Left kidney (tissue), 8 donors: ENCODE data around the gene OR4N5. TPM values are rescaled to one million over a fixed set of nuclear protein-coding genes. Genes with fewer than 3 reads are reported as not detected.
"Not testable (repeated sequence)": the region's sequence is repeated elsewhere in the genome, so short reads cannot be mapped to it uniquely, and the experiment has no call there.

Experiments
- DNase-seq: peaks from one replicate; pipeline ENCODE4 v3.0.0-alpha.2; 2013
- long read RNA-seq, 8 donors: transcript quantifications; one replicate each; lab custom pipeline, GENCODE V29; 2026
- polyA plus RNA-seq: library from polyadenylated mRNA; unstranded; fragments of 120-200 nt; gene quantifications from one replicate; pipeline ENCODE4 v1.2.1, GENCODE V29; 2013; ENCODE audit not compliant: insufficient read length

Gene OR4N5
- not detected for polyA plus RNA-seq
- long read RNA-seq, donor 1 = 0 reads
- long read RNA-seq, donor 2 = 0 reads
- long read RNA-seq, donor 3 = 0 reads
- long read RNA-seq, donor 4 = 0 reads
- long read RNA-seq, donor 5 = 0 reads
- long read RNA-seq, donor 6 = 0 reads
- long read RNA-seq, donor 7 = 0 reads
- long read RNA-seq, donor 8 = 0 reads

- no peak for DNase-seq
These were observed at the start of gene OR4N5 for GRCh38 chr14:20138520-20138919. Gene OR4N5 (plus strand): TSS chr14:20138820. CDS start chr14:20143736, 4,916 bp downstream.

GRCh38 chr14:20092050-20092449, 46.6 kb upstream of the OR4N5 start:
- no peak for DNase-seq

GRCh38 chr14:20093442-20093841, 45.2 kb upstream of the OR4N5 start:
- DNase-seq = no peak

GRCh38 chr14:20098926-20099770, 39.5 kb upstream of the OR4N5 start:
- DNase-seq = not testable (repeated sequence)

GRCh38 chr14:20110438-20110837, 28.2 kb upstream of the OR4N5 start, which contains the start of gene OR4K17:
Gene OR4K17 (plus strand): TSS chr14:20110739. CDS start chr14:20117500, 6,761 bp downstream.
- no peak for DNase-seq

- no peak for DNase-seq
These were observed 26.3 kb upstream of the OR4N5 start for GRCh38 chr14:20112321-20112720.

GRCh38 chr14:20116748-20117147, 21.9 kb upstream of the OR4N5 start:
- no peak for DNase-seq

- DNase-seq = no peak
These were observed 19.8 kb upstream of the OR4N5 start for GRCh38 chr14:20118795-20119194.

- DNase-seq = no peak
These were observed 5.3 kb downstream of the OR4N5 start for GRCh38 chr14:20143911-20144310.

- no peak for DNase-seq
These were observed 6.2 kb downstream of the OR4N5 start for GRCh38 chr14:20144820-20145219.

- no peak for DNase-seq
These were observed 25.8 kb downstream of the OR4N5 start for GRCh38 chr14:20164462-20164861.

- DNase-seq = no peak
These were observed 28.5 kb downstream of the OR4N5 start for GRCh38 chr14:20167091-20167490.

- DNase-seq = not testable (repeated sequence)
These were observed 31.2 kb downstream of the OR4N5 start for GRCh38 chr14:20169852-20170251.

- not testable (repeated sequence) for DNase-seq
These were observed 35.6 kb downstream of the OR4N5 start for GRCh38 chr14:20174205-20174604.

- DNase-seq = no peak
These were observed 37.7 kb downstream of the OR4N5 start for GRCh38 chr14:20176330-20176729.

- DNase-seq = no peak
These were observed 38.9 kb downstream of the OR4N5 start for GRCh38 chr14:20177433-20177974.

GRCh38 chr14:20179218-20179617, 40.6 kb downstream of the OR4N5 start:
- no peak for DNase-seq

GRCh38 chr14:20179880-20180279, 41.3 kb downstream of the OR4N5 start:
- no peak for DNase-seq

GRCh38 chr14:20180486-20180885, 41.9 kb downstream of the OR4N5 start:
- no peak for DNase-seq

GRCh38 chr14:20184181-20184580, 45.6 kb downstream of the OR4N5 start:
- no peak for DNase-seq

- DNase-seq = no peak
These were observed 52.0 kb downstream of the OR4N5 start, which contains the start of gene OR11G2 for GRCh38 chr14:20190596-20190995. Gene OR11G2 (plus strand): TSS chr14:20190896. CDS start chr14:20197438, 6,542 bp downstream.

GRCh38 chr14:20191396-20191795, 52.8 kb downstream of the OR4N5 start:
- DNase-seq = no peak

GRCh38 chr14:20194101-20194500, 55.5 kb downstream of the OR4N5 start:
- no peak for DNase-seq
